Measurements from ENCODE around the gene NPR1. TPM values are rescaled to one million over a fixed set of nuclear protein-coding genes. Genes with fewer than 3 reads are reported as not detected.

NPR1 gene
- total and polyA plus RNA-seq, 2 of the 13 experiments (the other 11 are each of a cell fraction or from before 2014, with no cell fraction given) = not detected

- TF ChIP-seq NR3C1 (CRISPR knock-in tag; IDR thresholded peaks at IDR 0.05) (no peak), IRF9 (CRISPR knock-in tag; IDR thresholded peaks at IDR 0.05; ENCODE audit: borderline replicate concordance) (no peak), FIP1L1 (IDR thresholded peaks at IDR 0.05; ENCODE audit: borderline replicate concordance, insufficient read depth, low read depth, low read length) (no peak)
These were observed 42.2 kb upstream of the NPR1 start (continued) for GRCh38 chr1:153636312-153636711.

- TF ChIP-seq U2AF2 (IDR thresholded peaks at IDR 0.05; ENCODE audit: low read depth, low read length) (no peak), ZNF749 (CRISPR knock-in tag; IDR thresholded peaks at IDR 0.05; ENCODE audit: borderline replicate concordance) (no peak), ZNF615 (CRISPR knock-in tag; IDR thresholded peaks at IDR 0.05; ENCODE audit: borderline replicate concordance) (no peak), ZNF24 (IDR thresholded peaks at IDR 0.05) (no peak), ZNF550 (CRISPR knock-in tag; IDR thresholded peaks at IDR 0.05; ENCODE audit: borderline replicate concordance) (no peak), HMG20A (CRISPR knock-in tag; IDR thresholded peaks at IDR 0.05; ENCODE audit: borderline replicate concordance) (no peak)
- peaks cover 13% of the 10 kb centered on the region for H4K20me1 ChIP-seq (ENCODE audit: insufficient read depth, low read length)
- BruUV-seq (replicated peaks) = no TSS peak
- 95% methylated on average over 6 of the region's 6 CpGs for WGBS (ENCODE audit: low lambda C conversion rate)
- in situ Hi-C loops (cut with HindIII; ENCODE audit: extremely low pct_ligation_motif_present, low pct_unique_long_range_greater_than_20kb) (no loop called here), intact Hi-C loops (cut with micrococcal nuclease; ENCODE audit: unreplicated experiment) (no loop called here)
- no peak overlapping the region for H2AFZ ChIP-seq (ENCODE audit: low read length)
- DNase-seq (ENCODE audit: low spot score) = no peak
- no peak for FAIRE-seq
- no peak for ATAC-seq
- H3K27me3 ChIP-seq (ENCODE audit: control insufficient read depth in 1 of 2, insufficient read depth in 2 of 2, low read length in 2 of 2) = no peaks in the 10 kb centered on the region
- H3K4me2 ChIP-seq (ENCODE audit: low read depth, low read length) = no peak overlapping the region
- POLR2A ChIA-PET = interaction anchor here (0.7 to 1.7 kb wide), 5 partner anchors 9 to 60 kb away, joined by 3 to 6 read pairs (median 3); partner anchors contain the start of genes S100A1 and S100A13
- no peak overlapping the region for H3K9ac ChIP-seq (ENCODE audit: insufficient read depth, low read depth, low read length)
- peaks cover 36% of the 10 kb centered on the region for H3K79me2 ChIP-seq (ENCODE audit: insufficient read depth, low read length)
- H3K9me3 ChIP-seq (ENCODE audit: low read length) = no peaks in the 10 kb centered on the region
- H3K4me3 ChIP-seq (replicated peaks in 1 of 3; ENCODE audit: insufficient read depth in 1 of 3, low read depth in 2 of 3, low read length in 3 of 3) = no peak overlapping the region
- CTCF ChIA-PET (ENCODE audit: low intra/inter-chr PET ratio, low total read pairs) = no interaction called here
- H3K4me1 ChIP-seq (ENCODE audit: insufficient read depth, low read length) = peaks cover 28% of the 10 kb centered on the region
- H3K36me3 ChIP-seq (replicated peaks in 1 of 2; ENCODE audit: control insufficient read depth in 1 of 2, insufficient read depth in 2 of 2, low read length in 2 of 2) = peaks cover 20 to 72% of the 10 kb centered on the region in 2 experiments
- no peak overlapping the region for H3K27ac ChIP-seq (ENCODE audit: extremely low read length, insufficient read depth, low read length)
These were observed 40.2 kb upstream of the NPR1 start for GRCh38 chr1:153638261-153638660.

All from HepG2 (cell line).